ENCODE data around the gene KLHL14. TPM values are rescaled to one million over a fixed set of nuclear protein-coding genes. Genes with fewer than 3 reads are reported as not detected.

KLHL14 gene
- total RNA-seq, 4 donors from 2014 or later, result 0.14 to 0.75 (median 0.64) TPM; not detected in 1

DNA sequence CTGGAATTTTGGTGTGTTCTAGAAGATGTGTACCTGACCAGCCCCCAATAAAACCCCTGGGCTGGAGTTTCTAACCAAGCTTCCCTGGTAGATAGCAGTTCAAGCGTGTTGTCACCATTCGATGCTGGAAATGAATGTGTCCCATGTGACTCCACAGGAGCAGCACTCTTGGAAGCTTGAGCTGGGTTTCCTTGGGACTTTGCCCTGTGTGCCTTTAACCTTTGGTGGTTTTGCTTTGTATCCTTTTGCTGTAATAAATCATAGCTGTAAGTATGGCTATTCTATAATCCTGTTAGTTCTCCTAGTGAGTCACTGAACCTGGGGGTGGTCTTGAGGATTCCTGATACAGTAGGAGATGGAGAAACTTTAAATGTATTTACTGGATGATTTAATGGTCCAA is 65.2 kb downstream of the KLHL14 start:
- TF ChIP-seq, protein P1, sequence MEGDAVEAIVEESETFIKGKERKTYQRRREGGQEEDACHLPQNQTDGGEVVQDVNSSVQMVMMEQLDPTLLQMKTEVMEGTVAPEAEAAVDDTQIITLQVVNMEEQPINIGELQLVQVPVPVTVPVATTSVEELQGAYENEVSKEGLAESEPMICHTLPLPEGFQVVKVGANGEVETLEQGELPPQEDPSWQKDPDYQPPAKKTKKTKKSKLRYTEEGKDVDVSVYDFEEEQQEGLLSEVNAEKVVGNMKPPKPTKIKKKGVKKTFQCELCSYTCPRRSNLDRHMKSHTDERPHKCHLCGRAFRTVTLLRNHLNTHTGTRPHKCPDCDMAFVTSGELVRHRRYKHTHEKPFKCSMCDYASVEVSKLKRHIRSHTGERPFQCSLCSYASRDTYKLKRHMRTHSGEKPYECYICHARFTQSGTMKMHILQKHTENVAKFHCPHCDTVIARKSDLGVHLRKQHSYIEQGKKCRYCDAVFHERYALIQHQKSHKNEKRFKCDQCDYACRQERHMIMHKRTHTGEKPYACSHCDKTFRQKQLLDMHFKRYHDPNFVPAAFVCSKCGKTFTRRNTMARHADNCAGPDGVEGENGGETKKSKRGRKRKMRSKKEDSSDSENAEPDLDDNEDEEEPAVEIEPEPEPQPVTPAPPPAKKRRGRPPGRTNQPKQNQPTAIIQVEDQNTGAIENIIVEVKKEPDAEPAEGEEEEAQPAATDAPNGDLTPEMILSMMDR (IDR thresholded peaks at IDR 0.05), result no peak
- TF ChIP-seq EP300 (IDR thresholded peaks at IDR 0.05; ENCODE audit: low read depth) (no peak), POLR2AphosphoS5 (IDR thresholded peaks at IDR 0.05) (no peak), POLR2A (IDR thresholded peaks at IDR 0.05) (no peak)
- Histone ChIP-seq H3K36me3 (no peaks in the 10 kb centered on the region), H3K27me3 (no peaks in the 10 kb centered on the region), H3K9me3 (no peaks in the 10 kb centered on the region), H3K4me3 (no peak overlapping the region), H3K27ac (no peak overlapping the region), H3K4me1 (no peaks in the 10 kb centered on the region)
- intact Hi-C loops (cut with DNase I; ENCODE audit: low total_unique reads), result no loop called here
- no peak for DNase-seq
- in situ Hi-C loops (cut with MboI; ENCODE audit: low pct_ligation_motif_present in 1 of 4, low pct_unique_long_range_greater_than_20kb in 1 of 4, low sequenced_read_pairs in 3 of 4), result loop anchor here in 1 of 4 donors (25.0 kb wide), 1 partner anchor 230 kb away; no protein-coding TSS in a partner anchor
- WGBS, 2 donors (ENCODE audit: low coverage in 1 of 2), result 66% methylated on average over 2 of the region's 2 CpGs; no CpG with 5 or more reads in 1 of the 2 donors

DNA sequence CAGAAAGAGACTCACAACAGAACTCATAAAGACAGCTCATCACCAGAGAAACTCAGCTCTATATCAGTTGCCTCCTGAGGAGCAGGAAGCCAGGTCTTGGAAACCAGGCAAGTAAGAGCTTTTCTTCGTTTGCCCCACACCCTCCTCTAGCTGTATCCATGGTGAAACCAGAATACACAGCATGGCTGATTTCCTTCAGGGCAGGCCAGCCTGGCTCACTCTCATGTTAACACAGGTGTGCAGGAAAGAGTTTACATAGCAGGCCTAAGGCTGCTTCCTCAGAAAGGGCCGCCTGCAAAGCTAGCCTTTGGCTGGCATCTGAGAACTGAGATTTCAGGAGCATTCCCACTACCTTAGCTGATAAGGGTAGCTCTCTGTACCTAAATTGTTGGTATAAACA is 65.7 kb downstream of the KLHL14 start:
- no peaks in the 10 kb centered on the region for H3K27me3 ChIP-seq
- DNase-seq, result no peak
- in situ Hi-C loops (cut with MboI; ENCODE audit: low pct_ligation_motif_present in 1 of 4, low pct_unique_long_range_greater_than_20kb in 1 of 4, low sequenced_read_pairs in 3 of 4), result loop anchor here in 1 of 4 donors (25.0 kb wide), 1 partner anchor 230 kb away; no protein-coding TSS in a partner anchor
- no peak overlapping the region for H3K4me3 ChIP-seq
- no peak overlapping the region for H3K27ac ChIP-seq
- no peaks in the 10 kb centered on the region for H3K36me3 ChIP-seq
- intact Hi-C loops (cut with DNase I; ENCODE audit: low total_unique reads), result no loop called here
- 43 to 55% methylated on average over 1 to 2 of the region's 2 CpGs for WGBS, 2 donors (ENCODE audit: low coverage in 1 of 2)
- TF ChIP-seq EP300 (IDR thresholded peaks at IDR 0.05; ENCODE audit: low read depth) (no peak), POLR2AphosphoS5 (IDR thresholded peaks at IDR 0.05) (no peak), POLR2A (IDR thresholded peaks at IDR 0.05) (no peak)
- TF ChIP-seq, protein P1 (IDR thresholded peaks at IDR 0.05), result no peak
- no peaks in the 10 kb centered on the region for H3K4me1 ChIP-seq
- no peaks in the 10 kb centered on the region for H3K9me3 ChIP-seq

DNA sequence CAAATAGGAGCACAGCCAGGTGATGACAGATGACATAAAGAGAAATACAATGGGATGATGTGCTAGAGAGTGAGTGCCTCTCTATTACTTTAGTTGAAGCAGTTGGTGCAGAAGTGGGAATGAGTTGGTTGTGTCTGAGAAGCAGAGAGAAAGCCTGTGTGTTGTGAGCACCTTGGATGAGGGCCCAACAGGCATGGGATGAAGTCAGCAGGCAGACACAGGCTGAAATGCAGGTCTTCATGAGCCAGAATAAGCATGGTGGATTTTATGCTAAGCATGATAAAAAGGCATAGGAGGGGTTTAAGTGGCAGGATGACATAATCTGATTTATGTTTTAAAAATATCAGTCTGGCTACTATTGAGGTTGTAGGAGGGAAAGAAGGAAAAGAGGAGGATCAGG is 71.5 kb downstream of the KLHL14 start:
- H3K4me3 ChIP-seq, result no peak overlapping the region
- no peaks in the 10 kb centered on the region for H3K27me3 ChIP-seq
- DNase-seq, result no peak
- in situ Hi-C loops (cut with MboI; ENCODE audit: low pct_ligation_motif_present in 1 of 4, low pct_unique_long_range_greater_than_20kb in 1 of 4, low sequenced_read_pairs in 3 of 4) (loop anchor here in 1 of 4 donors (25.0 kb wide), 1 partner anchor 236 kb away; no protein-coding TSS in a partner anchor), intact Hi-C loops (cut with DNase I; ENCODE audit: low total_unique reads) (no loop called here)
- H3K4me1 ChIP-seq, result no peaks in the 10 kb centered on the region
- no peaks in the 10 kb centered on the region for H3K9me3 ChIP-seq
- no peaks in the 10 kb centered on the region for H3K36me3 ChIP-seq
- no peak for TF ChIP-seq EP300 (IDR thresholded peaks at IDR 0.05; ENCODE audit: low read depth)
- TF ChIP-seq POLR2AphosphoS5 (IDR thresholded peaks at IDR 0.05), result no peak
- TF ChIP-seq, protein P1 (IDR thresholded peaks at IDR 0.05), result no peak
- no peak for TF ChIP-seq POLR2A (IDR thresholded peaks at IDR 0.05)
- H3K27ac ChIP-seq, result no peak overlapping the region

DNA sequence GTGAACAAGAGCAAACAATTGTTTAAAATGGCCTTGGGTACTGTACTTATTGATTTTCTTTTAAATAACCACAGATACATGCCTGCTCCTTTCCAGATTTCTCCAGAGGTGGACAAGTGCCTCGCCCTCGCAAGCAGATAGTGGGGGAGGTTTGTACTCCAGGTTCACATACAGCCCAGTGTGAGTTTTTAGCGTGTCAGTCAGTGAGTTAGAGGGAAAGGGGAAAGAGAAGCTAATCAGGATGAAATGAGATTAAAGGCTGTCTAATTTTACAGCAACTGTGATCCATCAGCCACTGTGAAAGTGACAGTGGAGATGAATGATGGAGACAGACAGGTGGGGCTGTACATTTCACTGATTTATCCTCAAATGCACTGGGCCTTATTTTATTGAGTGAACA is 74.7 kb downstream of the KLHL14 start:
- Histone ChIP-seq H3K4me3 (no peak overlapping the region), H3K9me3 (no peaks in the 10 kb centered on the region), H3K27ac (no peak overlapping the region), H3K27me3 (no peaks in the 10 kb centered on the region), H3K4me1 (no peaks in the 10 kb centered on the region), H3K36me3 (no peaks in the 10 kb centered on the region)
- intact Hi-C loops (cut with DNase I; ENCODE audit: low total_unique reads) (no loop called here), in situ Hi-C loops (cut with MboI; ENCODE audit: low pct_ligation_motif_present in 1 of 4, low pct_unique_long_range_greater_than_20kb in 1 of 4, low sequenced_read_pairs in 3 of 4) (no loop called here)
- WGBS, 2 donors (ENCODE audit: low coverage in 1 of 2), result 68 to 82% methylated on average over 3 of the region's 3 CpGs
- TF ChIP-seq, protein P1 (IDR thresholded peaks at IDR 0.05), result no peak
- no peak for TF ChIP-seq POLR2A (IDR thresholded peaks at IDR 0.05)
- TF ChIP-seq EP300 (IDR thresholded peaks at IDR 0.05; ENCODE audit: low read depth), result no peak
- no peak for TF ChIP-seq POLR2AphosphoS5 (IDR thresholded peaks at IDR 0.05)
- no peak for DNase-seq
